HG02571 (cell line): Measurements from ENCODE around the gene TIGD1.

ENCODE experiments used
- ATAC-seq: cut with Tn5 transposase; IDR thresholded peaks from one replicate; pipeline ENCODE4 v1.9.1; 2021; ENCODE audit warnings: mild to moderate bottlenecking, moderate library complexity; ENCODE audit not compliant: unreplicated experiment

TIGD1 gene

DNA sequence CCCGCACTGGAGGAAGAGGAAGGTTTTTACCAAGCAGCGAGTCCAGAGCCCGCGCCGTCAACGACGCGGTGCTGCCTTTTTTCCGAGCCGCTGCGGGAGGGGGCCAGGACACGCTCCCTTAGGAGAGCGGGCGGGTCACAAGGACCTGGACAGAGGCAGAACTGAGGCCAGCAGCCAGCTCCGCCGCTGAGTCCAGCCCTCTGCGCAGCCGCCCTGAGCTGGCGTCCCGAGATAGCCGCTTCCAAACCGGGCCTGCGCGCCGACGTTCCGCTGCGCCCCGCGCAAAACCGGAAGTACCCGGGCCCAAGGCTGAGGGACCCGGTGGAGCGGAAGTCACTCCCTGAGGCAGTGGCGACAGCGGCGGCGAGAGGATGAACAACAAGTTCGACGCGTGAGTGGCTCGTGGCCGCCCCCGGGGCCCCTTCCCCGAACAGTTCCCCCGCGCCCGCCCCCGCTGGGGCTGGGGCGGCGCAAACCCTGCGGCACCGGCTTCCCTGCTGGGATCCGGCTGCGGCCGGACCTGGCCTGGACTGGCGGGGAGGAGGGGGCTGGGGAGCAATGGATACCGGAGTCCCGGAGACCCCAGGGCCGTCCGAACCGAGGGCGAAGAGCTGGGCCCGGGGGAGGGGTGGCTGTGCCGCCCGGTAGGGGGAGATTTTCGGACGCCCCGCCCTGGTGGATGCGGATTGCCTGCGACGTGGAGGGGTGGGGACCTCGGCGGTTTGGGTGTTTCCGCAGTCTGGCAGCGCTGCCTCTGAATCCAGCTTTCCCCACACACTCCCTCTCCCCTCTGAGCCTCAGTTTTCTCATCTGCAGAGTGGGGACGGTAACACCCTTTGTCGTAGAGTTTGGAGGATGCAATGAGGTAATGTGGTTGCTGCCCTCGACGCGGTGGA is at the start of gene TIGD1, which contains the start of gene EIF4E2:
TSS of gene TIGD1 (minus strand) at position 204 of the 896 bp plus-strand sequence. CDS start 675 bp downstream, outside the sequence.
TSS of gene EIF4E2 (plus strand) at position 336 of the 896 bp plus-strand sequence. CDS start at position 372, 36 bp downstream.
- peak; percentile 90 for ATAC-seq

DNA sequence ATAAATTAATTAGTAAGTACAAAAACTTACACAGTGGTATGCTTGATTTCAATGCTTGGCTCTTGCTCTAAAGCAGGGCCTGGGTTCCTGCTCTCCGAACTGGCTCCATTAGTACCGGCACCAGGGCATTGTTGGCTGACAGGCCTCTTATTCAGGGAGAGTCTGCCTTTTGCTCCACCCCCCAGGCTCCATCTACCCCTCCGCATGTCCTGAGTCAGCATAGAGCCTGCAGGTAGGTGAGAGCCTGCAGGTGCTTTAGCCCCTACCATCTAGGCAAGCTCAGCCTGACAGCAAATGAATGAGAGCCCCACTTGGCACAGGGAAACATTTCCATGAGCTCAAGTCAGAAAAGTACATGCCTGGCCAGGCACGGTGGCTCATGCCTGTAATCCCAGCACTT is 47.9 kb upstream of the TIGD1 start:
- no peak for ATAC-seq

GRCh38 chr2:232597362-232598079 is 47.2 kb upstream of the TIGD1 start:
- ATAC-seq = no peak

DNA sequence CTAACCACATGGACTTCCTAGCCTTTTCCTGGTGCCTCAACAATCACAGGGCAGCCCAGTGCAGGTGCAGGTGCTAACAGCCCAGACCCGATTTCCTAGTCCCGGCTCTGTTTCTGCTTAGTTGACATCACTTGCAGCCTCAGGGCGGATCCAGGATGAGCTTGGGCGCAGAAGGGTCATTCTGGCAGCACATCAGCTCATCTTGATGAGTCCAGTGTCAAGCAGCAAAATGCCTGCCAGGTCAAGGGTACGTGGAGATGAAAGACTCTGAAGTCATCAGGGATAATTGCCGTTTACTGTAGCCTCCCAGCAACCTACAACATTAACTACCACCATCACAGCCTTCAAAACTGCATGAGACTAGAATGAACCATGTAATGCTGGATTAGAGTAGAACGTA is 43.6 kb upstream of the TIGD1 start:
- no peak for ATAC-seq

- ATAC-seq = no peak
Observed at GRCh38 chr2:232592772-232593395, 42.5 kb upstream of the TIGD1 start.

- ATAC-seq = no peak
Observed at GRCh38 chr2:232588680-232589585, 38.6 kb upstream of the TIGD1 start.

- ATAC-seq = no peak
Observed at GRCh38 chr2:232588031-232588430, 37.7 kb upstream of the TIGD1 start.

DNA sequence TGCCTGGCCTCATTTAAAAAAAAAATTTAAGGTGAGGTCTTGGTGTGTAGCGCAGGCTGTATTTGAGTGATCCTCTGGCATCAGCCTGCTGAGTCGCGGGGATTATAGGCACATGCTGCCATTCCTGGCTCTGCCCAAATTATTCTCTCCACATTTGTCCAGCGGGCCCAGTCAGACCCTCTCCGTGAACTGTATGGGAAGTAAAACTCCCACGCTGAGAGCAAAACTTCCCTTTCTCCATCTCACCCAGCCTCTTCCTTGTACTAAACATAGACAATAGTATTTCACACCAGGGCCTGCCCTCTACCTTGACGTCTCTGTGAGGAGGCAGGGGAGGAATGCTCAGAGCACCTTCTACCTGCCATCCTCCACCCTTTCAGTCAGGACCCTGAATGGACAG is 37.2 kb upstream of the TIGD1 start:
- no peak for ATAC-seq

GRCh38 chr2:232586943-232587505 is 36.7 kb upstream of the TIGD1 start:
- no peak for ATAC-seq

DNA sequence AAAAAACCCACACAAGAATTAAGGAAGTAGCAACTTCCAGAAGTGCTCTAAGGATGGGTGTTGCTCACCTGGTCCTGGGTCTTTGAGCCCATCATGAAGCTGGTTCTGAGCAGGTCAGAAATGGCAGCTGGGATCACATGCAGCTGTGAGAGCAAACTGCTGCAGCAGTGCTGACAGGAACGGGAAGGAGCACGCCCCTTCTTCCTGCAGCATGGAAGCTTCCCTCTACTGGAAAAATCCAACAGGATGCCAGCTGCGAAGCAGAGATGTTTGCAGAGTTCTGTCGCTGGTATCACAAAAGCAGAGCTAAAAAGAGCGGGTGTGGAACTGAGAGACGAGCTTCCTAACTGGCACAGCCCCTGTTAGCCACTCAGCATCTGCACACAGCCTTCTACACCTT is 33.9 kb upstream of the TIGD1 start:
- no peak for ATAC-seq

- ATAC-seq = no peak
Observed at GRCh38 chr2:232581725-232582124, 31.4 kb upstream of the TIGD1 start.

DNA sequence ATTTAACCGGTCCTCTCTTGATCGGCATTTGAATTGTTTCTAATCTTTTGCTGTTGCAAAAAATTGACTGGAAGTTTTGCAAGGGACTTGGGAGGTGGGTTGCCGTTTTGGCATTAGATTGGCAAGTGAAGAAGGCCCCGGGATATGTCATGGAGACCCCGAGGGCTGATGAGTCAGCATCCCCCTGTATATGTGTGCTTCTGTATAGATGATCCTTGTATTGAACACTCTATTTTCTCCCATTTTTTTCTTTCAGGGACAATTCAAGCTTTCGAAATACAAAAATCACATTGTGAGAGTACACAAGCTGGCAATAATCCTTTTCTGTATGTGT is 30.3 kb upstream of the TIGD1 start:
- no peak for ATAC-seq

- ATAC-seq = no peak
Observed at GRCh38 chr2:232578626-232579025, 28.3 kb upstream of the TIGD1 start.

DNA sequence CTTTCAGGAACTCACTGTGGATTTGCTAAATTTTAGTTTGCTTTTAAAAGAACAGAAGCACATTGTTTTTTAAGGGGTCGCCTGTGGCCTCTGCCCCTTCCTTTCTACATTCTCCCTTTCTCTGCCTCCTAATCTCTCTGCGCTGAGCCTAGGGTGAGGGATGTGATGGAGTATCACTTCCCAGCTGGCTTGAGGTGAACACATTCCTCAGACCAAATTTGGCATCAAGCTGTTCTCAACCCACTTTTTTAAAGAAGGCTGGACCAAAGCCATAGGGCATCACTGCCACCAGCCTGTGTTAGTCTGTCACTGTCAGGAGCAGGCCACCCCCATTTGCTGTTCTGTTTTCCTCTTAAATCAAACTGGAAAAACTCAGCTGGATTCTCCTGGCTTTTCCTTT is 27.5 kb upstream of the TIGD1 start:
- ATAC-seq = no peak

DNA sequence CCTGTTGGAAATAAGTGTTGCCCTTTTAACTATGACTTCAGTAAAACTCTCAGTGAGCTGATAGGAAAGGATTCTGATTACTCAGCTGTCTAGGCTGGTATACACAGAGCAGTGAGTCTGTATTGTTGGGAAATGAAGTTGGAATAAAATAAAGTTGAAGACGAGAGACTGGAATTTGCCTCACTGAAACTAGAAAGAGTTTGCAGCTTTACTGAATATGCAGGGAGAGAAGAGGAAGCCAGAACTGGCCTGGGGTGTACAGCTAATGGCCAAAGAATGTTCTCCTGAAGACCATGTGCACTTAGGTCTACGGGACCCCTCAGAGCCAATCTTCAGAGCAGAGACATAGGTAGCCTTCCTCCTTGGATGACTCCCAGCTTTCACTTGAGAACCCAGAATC is 26.6 kb upstream of the TIGD1 start:
- ATAC-seq = no peak

GRCh38 chr2:232575404-232575746 is 25.0 kb upstream of the TIGD1 start:
- no peak for ATAC-seq

DNA sequence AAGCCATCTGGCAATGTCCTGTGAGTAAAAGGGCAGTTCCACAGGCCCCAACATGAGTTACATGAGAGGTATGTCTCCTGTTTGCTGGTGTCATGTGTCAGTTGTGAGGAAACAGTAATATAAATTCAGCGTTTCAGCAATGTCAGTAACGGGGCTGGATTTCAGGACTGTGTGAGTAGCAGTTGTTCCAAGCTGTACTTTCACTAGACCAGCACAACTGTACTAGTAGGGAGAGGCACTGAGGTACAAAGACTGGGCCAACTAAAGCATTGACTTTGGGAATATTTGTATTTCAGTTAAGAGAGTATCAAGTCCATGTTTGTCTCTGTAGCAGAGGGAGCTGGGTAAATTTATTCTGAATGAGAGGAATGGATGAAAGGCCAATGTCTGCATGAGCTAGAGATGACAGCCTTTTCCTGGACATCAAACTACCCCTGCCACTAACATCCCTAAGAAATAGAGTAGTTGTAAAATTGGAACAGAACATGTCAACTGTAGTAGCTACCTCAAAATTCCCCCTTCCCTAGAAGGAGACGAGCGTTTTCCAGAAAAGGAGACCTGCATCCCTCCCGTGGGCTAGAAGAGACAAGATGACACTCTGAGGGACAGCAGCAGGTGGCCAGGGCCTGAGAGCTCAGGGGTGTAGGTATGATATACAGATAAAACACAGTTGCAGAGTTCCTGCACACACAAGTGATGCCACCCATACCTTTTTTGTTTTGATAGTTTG is 24.5 kb upstream of the TIGD1 start:
- ATAC-seq = no peak

GRCh38 chr2:232573771-232574435 is 23.5 kb upstream of the TIGD1 start:
- ATAC-seq = no peak

DNA sequence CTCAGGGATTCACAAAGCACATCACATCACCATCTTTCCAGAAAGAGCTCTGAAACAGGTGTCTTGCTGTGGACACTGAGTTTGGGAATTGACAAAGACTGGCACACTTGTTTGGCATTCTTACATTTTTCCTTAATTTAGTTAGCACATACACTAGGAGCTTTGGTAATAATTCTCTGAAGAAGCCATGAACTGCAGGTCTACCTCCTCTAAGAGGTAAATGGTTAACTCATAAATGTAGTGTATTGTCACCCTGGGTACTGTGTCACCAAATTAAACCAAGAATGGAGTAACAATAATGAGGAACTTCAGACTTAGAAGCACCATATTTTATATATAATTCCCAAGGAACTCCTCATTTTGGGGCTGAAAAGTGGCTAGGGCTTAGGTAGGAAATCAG is 22.7 kb upstream of the TIGD1 start:
- no peak for ATAC-seq
